Upper lobe of left lung (tissue), 4 donors: ENCODE results near the gene ADGRG1.

Experiments
- CTCF ChIP-seq, 6 experiments: fragments of 450-650 bp in 4 of 6; fragments of 200-600 bp in 2 of 6; sonication (generic) in 2 of 6; IDR thresholded peaks; one replicate each; pipeline ENCODE4 v1.5.1; 2016 to 2019; ENCODE audit warnings: antibody characterized with exemption in 6 of 6
- EP300 ChIP-seq, 4 donors: sonication (generic); formaldehyde crosslinking; IDR thresholded peaks; one replicate each; pipeline ENCODE4 v1.5.1; 2017; ENCODE audit warnings: antibody characterized with exemption in 4 of 4, control low read depth in 2 of 4
- POLR2AphosphoS5 ChIP-seq, 2 donors: sonication (generic); formaldehyde crosslinking; IDR thresholded peaks; one replicate each; pipeline ENCODE4 v1.5.1; 2017; ENCODE audit warnings: antibody characterized with exemption in 2 of 2

GRCh38 chr16:57709663-57710062 is 81.2 kb downstream of the ADGRG1 start:
- no peak for TF ChIP-seq CTCF (IDR thresholded peaks at IDR 0.05)
- no peak for TF ChIP-seq EP300 (IDR thresholded peaks at IDR 0.05)
- no peak for TF ChIP-seq POLR2AphosphoS5 (IDR thresholded peaks at IDR 0.05)
